Body of pancreas (tissue), 4 donors: Measurements from ENCODE around the gene CCL25.

Experiments
- POLR2A ChIP-seq, 3 donors: fragments of 450-650 bp; IDR thresholded peaks; one replicate each; pipeline ENCODE4 v1.6.1; 2016; ENCODE audit warnings: antibody characterized with exemption in 3 of 3, mild to moderate bottlenecking in 2 of 3
- TF ChIP-seq, protein P1 (sequence below), 7 experiments: fragments of 450-650 bp in 4 of 7; fragments of 200-600 bp in 3 of 7; sonication (generic) in 3 of 7; IDR thresholded peaks; one replicate each; pipeline ENCODE4 v1.5.1; 2016 to 2019; ENCODE audit warnings: antibody characterized with exemption in 7 of 7

DNA sequence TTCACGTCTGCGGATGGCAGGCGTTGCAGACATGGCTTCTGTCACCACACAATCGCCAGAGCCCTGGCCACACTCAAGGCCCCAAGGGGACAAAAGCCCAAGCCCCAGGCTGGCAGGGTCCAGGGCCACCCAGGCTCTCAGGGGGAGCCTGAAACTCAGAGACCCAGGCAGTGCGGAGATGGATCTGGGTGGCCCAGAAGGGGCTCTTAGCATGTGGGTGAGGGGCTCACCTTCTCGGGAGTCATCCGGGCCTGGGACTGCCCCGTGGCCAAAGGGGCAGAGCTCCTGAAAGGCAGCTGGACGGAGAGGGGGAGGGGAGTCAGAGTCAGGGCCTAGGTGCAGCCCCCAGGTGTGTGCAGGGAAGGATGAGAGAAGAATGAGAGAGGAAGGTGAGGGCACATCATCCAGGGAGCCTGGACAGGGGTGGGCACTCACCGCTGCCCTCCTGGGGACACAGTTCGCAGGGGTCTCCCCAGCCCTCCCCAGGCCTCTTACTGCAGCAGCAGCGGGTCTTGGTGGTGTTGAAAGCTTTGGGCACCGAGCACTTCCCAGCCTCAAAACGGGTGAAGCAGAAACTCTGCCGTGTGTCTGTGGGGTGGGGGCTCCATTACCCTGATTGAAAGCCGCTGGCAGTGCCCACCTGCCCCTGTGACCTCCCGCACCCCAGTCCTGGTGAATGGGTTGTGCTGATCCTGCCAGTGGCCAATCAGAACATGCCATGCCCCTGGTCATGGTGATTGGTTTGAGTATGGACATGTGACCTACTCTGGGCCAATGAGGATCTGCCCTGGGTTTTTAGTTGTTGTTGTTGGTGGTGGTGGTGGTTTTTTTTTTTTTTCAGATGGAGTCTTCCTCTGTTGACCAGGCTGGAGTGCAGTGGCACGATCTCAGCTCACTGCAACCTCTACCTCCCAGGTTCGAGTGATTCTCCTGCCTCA is 37.4 kb downstream of the CCL25 start:
- no peak for TF ChIP-seq POLR2A (IDR thresholded peaks at IDR 0.05)
- TF ChIP-seq, protein P1, sequence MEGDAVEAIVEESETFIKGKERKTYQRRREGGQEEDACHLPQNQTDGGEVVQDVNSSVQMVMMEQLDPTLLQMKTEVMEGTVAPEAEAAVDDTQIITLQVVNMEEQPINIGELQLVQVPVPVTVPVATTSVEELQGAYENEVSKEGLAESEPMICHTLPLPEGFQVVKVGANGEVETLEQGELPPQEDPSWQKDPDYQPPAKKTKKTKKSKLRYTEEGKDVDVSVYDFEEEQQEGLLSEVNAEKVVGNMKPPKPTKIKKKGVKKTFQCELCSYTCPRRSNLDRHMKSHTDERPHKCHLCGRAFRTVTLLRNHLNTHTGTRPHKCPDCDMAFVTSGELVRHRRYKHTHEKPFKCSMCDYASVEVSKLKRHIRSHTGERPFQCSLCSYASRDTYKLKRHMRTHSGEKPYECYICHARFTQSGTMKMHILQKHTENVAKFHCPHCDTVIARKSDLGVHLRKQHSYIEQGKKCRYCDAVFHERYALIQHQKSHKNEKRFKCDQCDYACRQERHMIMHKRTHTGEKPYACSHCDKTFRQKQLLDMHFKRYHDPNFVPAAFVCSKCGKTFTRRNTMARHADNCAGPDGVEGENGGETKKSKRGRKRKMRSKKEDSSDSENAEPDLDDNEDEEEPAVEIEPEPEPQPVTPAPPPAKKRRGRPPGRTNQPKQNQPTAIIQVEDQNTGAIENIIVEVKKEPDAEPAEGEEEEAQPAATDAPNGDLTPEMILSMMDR (IDR thresholded peaks at IDR 0.05): no peak
